ENCODE measurements around the gene ZBTB43.
A peak's percentile ranks its signal among the peaks of the same experiment; 100 is the strongest.
"Not testable (repeated sequence)": the region's sequence is repeated elsewhere in the genome, so short reads cannot be mapped to it uniquely, and the experiment has no call there.

The ZBTB43 gene, protein sequence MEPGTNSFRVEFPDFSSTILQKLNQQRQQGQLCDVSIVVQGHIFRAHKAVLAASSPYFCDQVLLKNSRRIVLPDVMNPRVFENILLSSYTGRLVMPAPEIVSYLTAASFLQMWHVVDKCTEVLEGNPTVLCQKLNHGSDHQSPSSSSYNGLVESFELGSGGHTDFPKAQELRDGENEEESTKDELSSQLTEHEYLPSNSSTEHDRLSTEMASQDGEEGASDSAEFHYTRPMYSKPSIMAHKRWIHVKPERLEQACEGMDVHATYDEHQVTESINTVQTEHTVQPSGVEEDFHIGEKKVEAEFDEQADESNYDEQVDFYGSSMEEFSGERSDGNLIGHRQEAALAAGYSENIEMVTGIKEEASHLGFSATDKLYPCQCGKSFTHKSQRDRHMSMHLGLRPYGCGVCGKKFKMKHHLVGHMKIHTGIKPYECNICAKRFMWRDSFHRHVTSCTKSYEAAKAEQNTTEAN

GRCh38 chr9:126804696-126805553 lies at the start of gene ZBTB43:
ZBTB43 (plus strand) TSS chr9:126805040; CDS start chr9:126832510, 27,470 bp downstream.
- peak; percentile 51 to 71 for DNase-seq

DNA sequence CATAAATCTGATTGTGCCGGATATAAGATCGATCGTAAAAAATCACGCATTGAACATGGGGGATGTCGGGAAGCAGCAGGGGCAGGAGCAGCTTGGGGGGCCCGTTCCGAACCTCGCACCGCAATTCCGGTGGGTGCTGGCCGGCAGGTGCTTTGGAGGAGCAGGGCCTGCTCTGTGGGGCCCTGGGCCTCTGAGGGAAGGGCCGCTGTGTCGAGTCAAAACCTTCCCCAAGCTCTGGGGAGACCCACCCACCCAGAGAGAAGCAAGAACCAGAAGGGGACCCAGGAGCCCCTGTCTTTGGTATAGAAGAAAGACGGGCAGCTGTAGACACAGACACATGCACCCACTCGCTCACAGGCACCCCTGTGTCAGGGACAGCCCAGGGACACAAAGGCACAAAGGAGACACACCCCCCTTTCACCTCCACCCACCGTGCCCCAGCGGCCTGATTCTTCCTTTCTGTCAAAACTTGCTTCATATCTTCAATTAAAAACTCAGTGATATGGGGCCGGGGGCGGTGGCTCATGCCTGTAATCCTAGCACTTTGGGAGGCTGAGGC lies 49.4 kb upstream of the ZBTB43 start:
- DNase-seq, result no peak

DNA sequence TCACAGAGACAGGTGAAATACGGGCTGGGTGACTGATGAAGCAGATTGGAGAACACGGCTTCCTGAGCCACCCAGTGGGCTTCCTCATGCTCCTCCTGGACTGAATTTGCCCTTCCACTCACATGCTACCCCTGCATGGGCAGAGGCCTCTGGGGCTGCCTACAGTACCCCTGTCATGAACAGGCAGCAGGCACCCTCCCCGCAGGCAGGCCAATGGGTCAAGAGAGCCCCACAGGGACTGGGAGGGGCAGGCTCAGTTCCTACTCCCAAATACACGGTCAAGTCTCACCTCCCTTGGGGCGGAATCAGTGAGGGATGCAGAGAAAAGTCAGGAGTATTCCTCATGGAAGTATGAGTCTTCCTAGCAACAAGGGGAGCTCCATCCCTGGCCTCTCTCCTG lies 48.6 kb upstream of the ZBTB43 start:
- no peak for DNase-seq

DNA sequence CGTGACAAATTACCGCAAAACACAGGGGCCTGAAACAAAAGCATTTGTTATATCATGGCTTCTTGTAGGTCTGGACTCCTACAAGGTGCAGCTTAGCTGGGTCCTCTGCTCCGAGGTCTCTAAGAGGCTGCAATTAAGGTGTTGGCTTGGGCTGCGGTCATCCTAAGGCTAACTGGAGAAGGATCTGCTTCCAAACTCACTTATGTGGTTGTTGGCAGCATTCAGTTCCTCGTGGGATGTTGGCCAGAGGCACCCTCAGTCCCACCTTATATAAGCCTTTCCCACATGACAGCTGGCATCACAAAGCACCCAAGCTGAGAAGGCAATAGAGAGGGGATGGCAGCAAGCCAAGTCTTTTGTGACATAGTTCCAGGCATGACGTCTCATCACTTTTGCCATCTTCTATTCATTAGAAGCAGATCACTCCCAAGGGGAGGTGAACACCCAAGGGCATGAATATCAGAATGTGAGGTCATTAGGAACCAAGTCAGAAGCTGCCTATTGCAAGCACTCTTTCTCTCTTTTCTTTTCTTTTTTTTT lies 47.9 kb upstream of the ZBTB43 start:
- DNase-seq, result no peak

DNA sequence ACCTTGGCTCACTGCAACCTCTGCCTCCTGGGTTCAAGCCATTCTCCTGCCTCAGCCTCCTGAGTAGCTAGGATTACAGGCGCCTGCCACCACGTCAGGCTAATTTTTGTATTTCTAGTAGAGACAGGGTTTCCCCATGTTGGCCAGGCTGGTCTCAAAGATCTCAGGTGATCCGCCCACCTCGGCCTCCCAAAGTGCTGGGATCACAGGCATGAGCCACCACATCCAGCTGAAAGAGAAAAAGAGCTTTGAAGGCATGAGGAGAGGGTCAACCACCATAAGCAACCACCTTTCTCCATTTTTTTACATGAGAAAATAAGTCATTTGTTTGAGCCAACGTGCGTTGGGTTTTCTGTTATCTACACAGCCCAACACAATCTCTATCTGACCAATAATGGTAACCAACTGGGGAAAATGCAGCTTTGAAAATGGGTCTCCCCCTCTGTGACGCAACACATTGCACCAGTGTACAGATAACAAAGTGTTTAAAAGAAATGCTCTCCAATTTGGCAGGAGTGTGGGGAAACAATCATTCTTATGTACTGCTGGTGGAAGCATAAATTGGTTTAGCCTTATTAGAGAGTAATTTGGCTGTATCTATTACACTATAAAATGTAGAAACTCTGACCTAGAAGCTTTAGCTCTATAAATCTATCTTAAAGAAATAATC lies 45.8 kb upstream of the ZBTB43 start:
- no peak for DNase-seq

- DNase-seq, result no peak
These were observed 43.6 kb upstream of the ZBTB43 start for GRCh38 chr9:126761274-126761673.

- no peak for DNase-seq
These were observed 41.6 kb upstream of the ZBTB43 start for GRCh38 chr9:126763130-126763764.

- DNase-seq, result no peak
These were observed 31.7 kb upstream of the ZBTB43 start for GRCh38 chr9:126773004-126773607.

GRCh38 chr9:126775926-126776325 lies 28.9 kb upstream of the ZBTB43 start:
- no peak for DNase-seq

- DNase-seq, result no peak
These were observed 27.1 kb upstream of the ZBTB43 start for GRCh38 chr9:126777733-126778132.

- no peak for DNase-seq
These were observed 26.7 kb upstream of the ZBTB43 start for GRCh38 chr9:126778141-126778540.

- not testable (repeated sequence) for DNase-seq
These were observed 26.1 kb upstream of the ZBTB43 start for GRCh38 chr9:126778696-126779095.

DNA sequence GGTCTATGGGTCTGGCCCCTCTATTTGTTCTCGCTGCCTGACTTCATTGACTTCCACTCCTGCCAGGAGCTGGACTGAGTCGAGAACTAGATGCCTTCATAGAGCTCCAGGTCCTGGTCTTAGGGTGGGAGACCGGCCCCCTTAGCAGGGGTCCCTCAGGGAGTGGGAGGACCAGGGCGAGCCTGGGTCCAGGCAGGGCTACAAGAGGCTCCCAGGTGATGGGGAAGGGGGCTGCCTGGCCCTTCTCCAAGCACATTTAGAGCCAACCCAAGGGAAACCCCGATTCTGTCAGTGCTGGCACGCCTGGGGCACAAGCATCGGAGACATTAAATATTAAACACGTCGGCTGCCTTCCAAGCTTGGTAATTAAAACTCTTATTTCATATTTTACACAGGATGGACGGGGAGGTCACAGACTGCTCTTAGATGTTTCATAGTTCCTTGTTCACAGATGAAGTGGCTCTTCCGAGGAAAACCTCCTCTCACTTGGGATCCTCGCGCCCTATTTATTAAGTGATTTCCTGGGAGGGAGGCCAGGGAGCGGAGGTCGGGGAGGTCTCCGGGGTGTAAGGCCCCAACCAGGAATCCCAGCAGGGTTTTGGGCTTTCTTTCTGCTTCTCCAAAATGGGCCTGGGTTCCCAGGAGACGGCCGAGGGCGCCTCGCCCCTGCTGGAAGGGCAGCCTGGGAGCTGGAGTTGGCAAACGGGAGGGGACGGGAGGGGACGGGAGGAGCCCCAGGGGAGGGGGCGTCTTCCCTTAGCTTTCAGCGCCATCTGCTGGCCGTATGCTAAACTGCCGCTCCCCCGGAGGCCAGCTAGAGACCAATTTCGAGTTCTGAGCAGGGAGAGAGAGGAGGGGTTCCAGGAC lies 23.4 kb upstream of the ZBTB43 start:
- no peak for DNase-seq

DNA sequence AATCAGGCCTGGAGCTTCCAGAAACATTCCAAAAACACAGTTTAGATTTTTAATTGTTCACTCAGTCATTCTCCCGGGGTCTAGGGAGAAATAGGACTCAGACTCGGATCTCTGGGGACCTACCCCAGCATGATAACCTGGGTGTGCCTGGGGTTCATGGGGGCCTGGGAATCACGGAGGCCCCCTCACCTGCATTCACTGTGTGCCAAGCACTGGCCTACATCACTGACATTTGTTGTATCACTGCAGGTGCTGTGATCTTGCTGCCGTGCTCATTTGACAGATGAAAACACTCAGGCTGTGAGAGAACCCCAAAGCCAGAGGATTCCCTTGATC lies 22.8 kb upstream of the ZBTB43 start:
- DNase-seq, result no peak

DNA sequence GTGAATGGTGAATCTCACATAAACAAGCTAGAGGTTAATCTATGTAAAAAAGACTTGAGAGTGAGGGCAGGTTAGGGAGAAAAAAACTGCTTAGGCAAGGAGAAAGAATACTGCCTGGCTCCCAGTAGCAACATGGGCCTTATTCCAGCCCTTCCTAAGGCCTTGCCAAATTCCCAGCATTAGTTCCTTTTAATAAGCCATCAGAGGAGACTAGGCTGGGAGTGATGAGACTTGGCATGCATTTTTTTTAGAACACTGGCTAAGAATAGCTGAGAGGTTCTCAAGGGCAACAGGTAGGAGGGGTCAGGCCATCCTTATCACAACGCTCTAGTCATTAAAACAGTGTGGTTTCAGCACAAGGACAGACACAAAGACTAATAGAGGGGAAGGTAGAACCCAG lies 20.9 kb upstream of the ZBTB43 start:
- DNase-seq, result no peak

DNA sequence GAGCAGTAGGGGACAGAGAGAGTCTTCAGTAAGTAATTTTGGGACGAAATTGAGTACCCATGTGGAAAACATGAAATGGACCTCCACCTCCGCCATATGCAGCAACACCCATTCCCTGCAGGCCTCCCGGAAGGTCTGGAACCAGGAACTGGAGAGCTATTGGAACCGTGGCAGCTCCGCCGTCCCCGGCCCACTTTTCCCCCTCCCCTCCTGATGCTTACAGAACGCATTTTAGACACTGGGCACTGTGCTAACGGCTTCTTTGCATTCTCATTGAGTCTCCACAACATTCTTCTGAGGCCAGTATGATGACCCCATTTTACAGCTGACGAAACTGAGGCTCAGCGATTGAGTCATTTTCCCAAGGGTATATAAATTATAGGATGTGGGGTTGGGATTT lies 20.4 kb upstream of the ZBTB43 start:
- DNase-seq, result no peak

DNA sequence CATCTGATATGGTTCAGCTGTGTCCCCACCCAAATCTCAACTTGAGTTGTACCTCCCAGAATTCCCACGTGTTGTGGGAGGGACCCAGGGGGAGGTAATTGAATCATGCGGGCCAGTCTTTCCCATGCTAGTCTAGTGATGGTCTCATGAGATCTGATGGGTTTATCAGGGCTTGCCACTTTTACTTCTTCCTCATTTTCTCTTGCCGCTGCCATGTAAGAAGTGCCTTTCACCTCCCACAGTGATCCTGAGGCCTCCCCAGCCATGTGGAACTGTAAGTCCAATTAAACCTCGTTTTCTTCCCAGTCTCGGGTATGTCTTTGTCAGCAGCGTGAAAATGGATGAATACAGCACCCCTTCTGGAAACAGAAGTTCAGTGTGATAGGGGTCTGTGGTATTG lies 20.0 kb upstream of the ZBTB43 start:
- not testable (repeated sequence) for DNase-seq

DNA sequence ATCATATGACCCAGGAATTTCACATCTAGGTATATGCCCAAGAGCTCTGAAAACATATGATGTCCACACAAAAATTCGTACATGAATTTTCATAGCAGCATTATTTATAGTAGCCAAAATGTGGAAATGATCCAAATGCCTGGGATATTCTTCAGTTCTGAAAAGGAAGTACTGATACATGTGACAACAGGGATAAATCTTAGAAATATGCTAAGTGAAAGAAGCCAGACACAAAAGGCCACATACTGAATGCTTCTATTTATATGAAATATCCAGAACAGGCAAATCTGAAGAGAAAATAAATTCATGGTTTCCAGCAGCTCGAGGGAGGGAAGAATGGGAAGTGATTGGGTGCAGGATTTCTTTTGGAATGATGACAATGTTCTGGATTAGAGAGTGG lies 16.8 kb upstream of the ZBTB43 start:
- DNase-seq, result no peak

DNA sequence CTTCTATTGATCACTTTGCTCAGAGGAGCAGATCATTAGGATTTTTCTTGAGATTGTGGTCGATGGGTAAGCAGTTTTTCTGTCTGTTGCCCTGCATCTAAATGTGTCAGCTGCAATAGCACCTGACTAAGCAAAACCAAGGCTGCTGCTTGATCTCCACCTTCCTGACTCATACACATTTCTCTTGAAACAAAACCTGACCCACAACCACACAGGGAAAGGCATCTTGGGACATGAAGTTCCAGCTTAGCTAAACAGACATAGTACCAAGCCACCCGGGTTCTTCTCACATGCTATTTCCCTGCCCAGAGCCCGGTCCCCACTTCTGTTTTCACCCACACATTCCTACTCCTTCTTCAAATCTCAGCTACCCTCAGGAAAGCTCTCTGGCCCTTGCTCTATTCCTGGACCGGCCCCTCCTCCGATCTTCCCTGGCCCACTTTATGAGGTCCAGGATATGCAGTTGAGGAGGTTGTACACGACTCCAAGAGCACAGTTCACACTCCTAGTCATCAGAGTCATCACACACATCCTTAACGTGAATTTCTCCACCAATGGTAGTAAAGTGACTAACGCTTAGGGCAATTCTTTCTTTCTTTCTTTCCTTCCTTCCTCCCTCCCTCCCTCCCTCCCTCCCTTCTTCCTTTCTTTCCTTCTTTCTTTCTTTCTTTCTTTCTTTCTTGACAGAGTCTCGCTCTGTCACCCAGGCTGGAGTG lies 16.0 kb upstream of the ZBTB43 start:
- DNase-seq, result no peak

DNA sequence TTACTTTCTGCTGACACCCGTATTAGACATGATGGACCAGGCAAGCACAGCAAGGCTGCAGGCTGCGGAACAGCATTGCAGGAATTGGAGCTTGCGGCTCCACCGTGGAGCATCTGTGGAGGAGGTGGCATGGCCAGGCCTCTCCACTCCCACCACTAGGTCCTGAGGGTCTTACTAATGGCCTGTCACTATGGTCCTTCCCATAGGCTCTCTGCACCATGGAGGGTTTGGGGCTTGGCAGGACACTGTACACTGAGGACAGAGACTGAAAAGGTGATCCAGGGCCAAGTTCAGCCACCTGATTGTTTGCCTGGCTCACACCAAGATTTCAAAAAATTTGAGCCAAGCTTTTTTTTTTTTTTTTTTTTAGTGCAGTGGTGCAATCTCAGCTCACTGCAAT lies 14.3 kb upstream of the ZBTB43 start:
- no peak for DNase-seq
